Smooth muscle cell (in vitro differentiated cells): ENCODE data around the gene RNFT2. TPM values are rescaled to one million over a fixed set of nuclear protein-coding genes. Genes with fewer than 3 reads are reported as not detected.
A peak's percentile ranks its signal among the peaks of the same experiment; 100 is the strongest.

Source experiments
- DNase-seq: peaks from one replicate; lab custom pipeline; 2025; ENCODE audit not compliant: unreplicated experiment; lab: John Stamatoyannopoulos, UW
- H2AFZ ChIP-seq: fragments of 200-600 bp; sonication (generic); 2 replicates; pipeline ENCODE4 v1.6.0; 2016; ENCODE audit warnings: antibody characterized with exemption, low read depth, mild to moderate bottlenecking
- H3F3A ChIP-seq: fragments of 200-600 bp; sonication (generic); 2 replicates; pipeline ENCODE4 v1.6.0; 2017; ENCODE audit warnings: antibody characterized with exemption, low read depth
- H3K27ac ChIP-seq: fragments of 200-600 bp; sonication (generic); 2 replicates; pipeline ENCODE4 v1.5.1; 2016; ENCODE audit warnings: low read depth, mild to moderate bottlenecking
- H3K27me3 ChIP-seq: fragments of 200-600 bp; sonication (generic); 2 replicates; pipeline ENCODE4 v1.6.1; 2016; ENCODE audit warnings: low read depth, mild to moderate bottlenecking
- H3K36me3 ChIP-seq: fragments of 200-600 bp; sonication (generic); 2 replicates; pipeline ENCODE4 v1.5.1; 2016; ENCODE audit warnings: low read depth
- H3K4me1 ChIP-seq: fragments of 200-600 bp; sonication (generic); 2 replicates; pipeline ENCODE4 v1.5.1; 2016; ENCODE audit warnings: low read depth
- H3K4me2 ChIP-seq: fragments of 200-600 bp; sonication (generic); 2 replicates; pipeline ENCODE4 v1.6.0; 2016; ENCODE audit warnings: mild to moderate bottlenecking
- H3K4me3 ChIP-seq: fragments of 200-600 bp; sonication (generic); 2 replicates; pipeline ENCODE4 v1.5.1; 2016; ENCODE audit warnings: mild to moderate bottlenecking
- H3K79me2 ChIP-seq: fragments of 200-600 bp; sonication (generic); 2 replicates; pipeline ENCODE4 v1.6.0; 2016; ENCODE audit warnings: low read depth, mild to moderate bottlenecking
- H3K9ac ChIP-seq: fragments of 200-600 bp; sonication (generic); 2 replicates; pipeline ENCODE4 v1.6.0; 2016; ENCODE audit warnings: low read depth
- H3K9me3 ChIP-seq: fragments of 200-600 bp; sonication (generic); replicated peaks from 2 replicates; pipeline ENCODE4 v1.5.1; 2016; ENCODE audit warnings: low read depth
- H4K20me1 ChIP-seq: fragments of 200-600 bp; sonication (generic); 2 replicates; pipeline ENCODE4 v1.6.0; 2016; ENCODE audit warnings: low read depth
- CTCF ChIP-seq: fragments of 200-600 bp; sonication (generic); IDR thresholded peaks from 2 replicates; pipeline ENCODE4 v1.5.1; 2017; ENCODE audit warnings: borderline replicate concordance, mild to moderate bottlenecking, antibody characterized with exemption; ENCODE audit not compliant: insufficient read depth, poor library complexity, severe bottlenecking
- WGBS: methylation state at CpG from one replicate; pipeline ENCODE4 v1.1.7; 2016; ENCODE audit warnings: low lambda C conversion rate; 5-methylcytosine and 5-hydroxymethylcytosine counted together
- polyA plus RNA-seq: library from polyadenylated mRNA; unstranded; fragments of >200 nt; fragmentation: Nextera tagmentation; extraction: Ambion mirVana; gene quantifications from 2 replicates; pipeline ENCODE4 v1.2.1, GENCODE V29; 2016
- total RNA-seq: library from RNA; depleted of rRNA; stranded (reverse); fragments of >200 nt; gene quantifications from 2 replicates; pipeline ENCODE4 v1.2.3, GENCODE V29; 2014

The RNFT2 gene
- total and polyA plus RNA-seq, 2 experiments from 2014 or later = 2.0 to 2.4 TPM

- peak overlapping the region; percentile 12 for H2AFZ ChIP-seq
- no peaks in the 10 kb centered on the region for H3K27me3 ChIP-seq
- DNase-seq = no peak
- 54% methylated on average over 10 of the region's 12 CpGs for WGBS
- no peak overlapping the region for H3K9ac ChIP-seq
- H3F3A ChIP-seq = no peaks in the 10 kb centered on the region
- no peak overlapping the region for H3K4me3 ChIP-seq
- no peaks in the 10 kb centered on the region for H3K4me1 ChIP-seq
- no peaks in the 10 kb centered on the region for H3K79me2 ChIP-seq
- no peak for TF ChIP-seq CTCF
- H3K27ac ChIP-seq = no peak overlapping the region
- H3K9me3 ChIP-seq = no peaks in the 10 kb centered on the region
- no peaks in the 10 kb centered on the region for H3K36me3 ChIP-seq
- H3K4me2 ChIP-seq = peak overlapping the region; percentile 67
- no peaks in the 10 kb centered on the region for H4K20me1 ChIP-seq
Observed at GRCh38 chr12:116861320-116861719, 123.2 kb downstream of the RNFT2 start.

GRCh38 chr12:116862167-116862566 is 124.1 kb downstream of the RNFT2 start:
- no peak for TF ChIP-seq CTCF
- Histone ChIP-seq H2AFZ (no peak overlapping the region), H3K4me3 (no peak overlapping the region), H3K4me1 (no peaks in the 10 kb centered on the region), H3K9me3 (no peaks in the 10 kb centered on the region), H3F3A (no peaks in the 10 kb centered on the region), H3K27me3 (no peaks in the 10 kb centered on the region), H3K36me3 (no peaks in the 10 kb centered on the region), H3K9ac (no peak overlapping the region), H3K4me2 (no peak overlapping the region), H3K27ac (no peak overlapping the region), H4K20me1 (no peaks in the 10 kb centered on the region), H3K79me2 (no peaks in the 10 kb centered on the region)
- DNase-seq = no peak
- 98% methylated on average over 4 of the region's 4 CpGs for WGBS

- no peaks in the 10 kb centered on the region for H3K9me3 ChIP-seq
- WGBS = 54% methylated on average over 6 of the region's 6 CpGs
- no peaks in the 10 kb centered on the region for H3K79me2 ChIP-seq
- no peaks in the 10 kb centered on the region for H3K27me3 ChIP-seq
- TF ChIP-seq CTCF = peak; percentile 43
- H3K4me2 ChIP-seq = no peak overlapping the region
- H3K36me3 ChIP-seq = no peaks in the 10 kb centered on the region
- no peaks in the 10 kb centered on the region for H3F3A ChIP-seq
- no peak overlapping the region for H2AFZ ChIP-seq
- H4K20me1 ChIP-seq = no peaks in the 10 kb centered on the region
- no peak overlapping the region for H3K27ac ChIP-seq
- no peak overlapping the region for H3K9ac ChIP-seq
- no peak overlapping the region for H3K4me3 ChIP-seq
- no peak for DNase-seq
- H3K4me1 ChIP-seq = no peaks in the 10 kb centered on the region
Observed at GRCh38 chr12:116863275-116863767, 125.2 kb downstream of the RNFT2 start.
